ENCODE data around the gene CDH13.

GRCh38 chr16:83271123-83271522, 644.4 kb downstream of the CDH13 start:
- TF ChIP-seq CTCF (IDR thresholded peaks at IDR 0.05) (no peak), POLR2A (IDR thresholded peaks at IDR 0.05) (no peak)

All from Peyer's patch (tissue), 4 donors.